ENCODE results near the gene MAGT1. TPM values are rescaled to one million over a fixed set of nuclear protein-coding genes. Genes with fewer than 3 reads are reported as not detected.

Gene MAGT1
- total RNA-seq, 1 experiment from 2014 or later, result 37.1 TPM

GRCh38 chrX:77802201-77802600, 93.0 kb downstream of the MAGT1 start:
- H3K4me3 Mint-ChIP-seq, result no peak overlapping the region
- DNase-seq (ENCODE audit: low spot score), result no peak
- H3K4me1 Mint-ChIP-seq, result no peaks in the 10 kb centered on the region
- no peaks in the 10 kb centered on the region for H3K9me3 Mint-ChIP-seq
- no peak overlapping the region for H3K27ac Mint-ChIP-seq
- H3K27me3 Mint-ChIP-seq (ENCODE audit: low read depth), result no peaks in the 10 kb centered on the region
- ATAC-seq, result no peak
- ChIA-PET CTCF (no interaction called here), POLR2A (no interaction called here)
- TF ChIP-seq FOXP1 (CRISPR knock-in tag; IDR thresholded peaks at IDR 0.05; ENCODE audit: borderline replicate concordance) (no peak), NR3C1 (CRISPR knock-in tag; conservative IDR thresholded peaks at IDR 0.05; ENCODE audit: low read depth) (no peak), KAT7 (CRISPR knock-in tag; IDR thresholded peaks at IDR 0.05; ENCODE audit: borderline replicate concordance) (no peak), TCF7 (CRISPR knock-in tag; IDR thresholded peaks at IDR 0.05; ENCODE audit: low read depth) (no peak), EMX1 (CRISPR knock-in tag; IDR thresholded peaks at IDR 0.05) (no peak), IRF2 (CRISPR knock-in tag; IDR thresholded peaks at IDR 0.05; ENCODE audit: borderline replicate concordance, low read depth) (no peak), ZNF425 (CRISPR knock-in tag; conservative IDR thresholded peaks at IDR 0.05) (no peak), JAZF1 (CRISPR knock-in tag; IDR thresholded peaks at IDR 0.05) (no peak), ZNF396 (CRISPR knock-in tag; IDR thresholded peaks at IDR 0.05; ENCODE audit: borderline replicate concordance) (no peak), ZSCAN18 (CRISPR knock-in tag; IDR thresholded peaks at IDR 0.05) (no peak), ZNF671 (CRISPR knock-in tag; IDR thresholded peaks at IDR 0.05) (no peak), ATF3 (CRISPR knock-in tag; conservative IDR thresholded peaks at IDR 0.05) (no peak)
- H3K36me3 Mint-ChIP-seq, result no peaks in the 10 kb centered on the region

- Mint-ChIP-seq H3K27me3 (ENCODE audit: low read depth) (no peaks in the 10 kb centered on the region), H3K4me3 (no peak overlapping the region), H3K4me1 (no peaks in the 10 kb centered on the region), H3K9me3 (no peaks in the 10 kb centered on the region), H3K36me3 (no peaks in the 10 kb centered on the region), H3K27ac (no peak overlapping the region)
- ATAC-seq (no peak), DNase-seq (ENCODE audit: low spot score) (no peak)
- TF ChIP-seq CREB1 (CRISPR knock-in tag; IDR thresholded peaks at IDR 0.05) (no peak), GTF2I (CRISPR knock-in tag; conservative IDR thresholded peaks at IDR 0.05) (no peak), ZBTB21 (CRISPR knock-in tag; IDR thresholded peaks at IDR 0.05; ENCODE audit: borderline replicate concordance) (no peak), AFF4 (CRISPR knock-in tag; IDR thresholded peaks at IDR 0.05; ENCODE audit: borderline replicate concordance) (no peak), ZNF263 (CRISPR knock-in tag; IDR thresholded peaks at IDR 0.05; ENCODE audit: low read depth) (no peak), NFATC4 (CRISPR knock-in tag; IDR thresholded peaks at IDR 0.05) (no peak), CREM (CRISPR knock-in tag; IDR thresholded peaks at IDR 0.05) (no peak), ZNF121 (CRISPR knock-in tag; IDR thresholded peaks at IDR 0.05) (no peak), TCF7 (CRISPR knock-in tag; IDR thresholded peaks at IDR 0.05; ENCODE audit: low read depth) (no peak), PREB (CRISPR knock-in tag; IDR thresholded peaks at IDR 0.05; ENCODE audit: borderline replicate concordance) (no peak), NR2C2 (CRISPR knock-in tag; IDR thresholded peaks at IDR 0.05) (no peak), TEAD4 (CRISPR knock-in tag; IDR thresholded peaks at IDR 0.05) (no peak), ATF3 (CRISPR knock-in tag; conservative IDR thresholded peaks at IDR 0.05) (no peak), SP1 (CRISPR knock-in tag; conservative IDR thresholded peaks at IDR 0.05) (no peak), SMAD4 (CRISPR knock-in tag; IDR thresholded peaks at IDR 0.05) (no peak), MYBL2 (CRISPR knock-in tag; IDR thresholded peaks at IDR 0.05) (no peak), ATF6 (CRISPR knock-in tag; IDR thresholded peaks at IDR 0.05) (no peak)
- ChIA-PET CTCF (no interaction called here), POLR2A (no interaction called here)
These were observed 100.1 kb downstream of the MAGT1 start for GRCh38 chrX:77795124-77795523.

Measured in WTC11 (cell line).